Endothelial cell (in vitro differentiated cells): ENCODE results near the gene PHLDB2. TPM values are rescaled to one million over a fixed set of nuclear protein-coding genes. Genes with fewer than 3 reads are reported as not detected.

Experiments used
- DNase-seq: peaks from one replicate; pipeline ENCODE4 v3.0.0; 2021; ENCODE audit warnings: low spot score
- H3K27ac Mint-ChIP-seq: one replicate; pipeline ENCODE4 v1.8.0; 2021; ENCODE audit warnings: mixed read lengths, inconsistent platforms; ENCODE audit not compliant: unreplicated experiment
- H3K27me3 Mint-ChIP-seq: one replicate; pipeline ENCODE4 v1.8.0; 2021; ENCODE audit warnings: mild to moderate bottlenecking, moderate library complexity, mixed read lengths, inconsistent platforms; ENCODE audit not compliant: unreplicated experiment
- H3K36me3 Mint-ChIP-seq: one replicate; pipeline ENCODE4 v1.8.0; 2021; ENCODE audit warnings: mild to moderate bottlenecking, low read depth, mixed read lengths, inconsistent platforms; ENCODE audit not compliant: unreplicated experiment
- H3K4me1 Mint-ChIP-seq: one replicate; pipeline ENCODE4 v1.8.0; 2021; ENCODE audit warnings: mild to moderate bottlenecking, mixed read lengths, inconsistent platforms; ENCODE audit not compliant: unreplicated experiment
- H3K4me3 Mint-ChIP-seq: one replicate; pipeline ENCODE4 v1.8.0; 2021; ENCODE audit warnings: mild to moderate bottlenecking, mixed read lengths, inconsistent platforms; ENCODE audit not compliant: unreplicated experiment
- H3K9me3 Mint-ChIP-seq: one replicate; pipeline ENCODE4 v1.8.0; 2021; ENCODE audit warnings: mixed read lengths, inconsistent platforms; ENCODE audit not compliant: unreplicated experiment
- total RNA-seq: library from RNA; stranded (reverse); fragmentation: NEBNext Ultra II Directional; extraction: Animal tissue kit (Norgen Biotek cat#: 25700); gene quantifications from one replicate; pipeline ENCODE4 v1.2.1, GENCODE V29; 2021; ENCODE audit not compliant: unreplicated experiment
- TF ChIP-seq, protein P1 (sequence below): fragments of 200-600 bp; sonication (generic); IDR thresholded peaks from one replicate; pipeline ENCODE4 v1.5.0; 2021; ENCODE audit warnings: antibody characterized with exemption; ENCODE audit not compliant: unreplicated experiment

Gene PHLDB2
- total RNA-seq, 1 donor from 2014 or later, result 47.8 TPM

DNA sequence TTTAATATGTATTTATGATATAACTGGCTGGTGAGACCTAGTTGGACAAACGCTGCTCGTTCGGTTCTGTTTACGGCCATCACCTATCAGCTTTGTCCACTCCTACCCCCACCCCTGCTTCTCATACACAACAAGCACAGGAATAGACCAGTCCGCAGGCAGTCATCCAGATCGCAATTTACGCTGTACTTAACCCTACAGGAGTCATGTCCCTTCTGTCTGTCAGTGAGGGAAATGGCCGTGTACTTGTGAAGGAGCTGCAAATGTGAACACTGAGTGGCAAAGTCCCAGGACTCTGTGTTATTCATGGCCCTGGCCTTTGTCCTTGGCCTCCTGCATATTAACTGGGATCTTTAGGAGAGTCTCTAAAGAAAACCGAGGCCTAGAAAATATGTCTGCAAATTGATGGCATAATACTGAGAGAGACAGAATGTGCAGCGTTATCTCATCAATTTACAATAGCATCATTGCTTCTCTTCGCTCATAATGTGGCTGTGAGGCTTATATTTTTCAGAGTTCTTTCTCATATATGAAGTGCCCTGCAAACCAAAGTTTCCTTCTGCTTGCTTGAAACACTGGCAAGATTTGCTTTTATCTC lies 112.6 kb downstream of the PHLDB2 start:
- peaks cover 11% of the 10 kb centered on the region for H3K4me1 Mint-ChIP-seq
- H3K27ac Mint-ChIP-seq, result no peak overlapping the region
- TF ChIP-seq, protein P1, sequence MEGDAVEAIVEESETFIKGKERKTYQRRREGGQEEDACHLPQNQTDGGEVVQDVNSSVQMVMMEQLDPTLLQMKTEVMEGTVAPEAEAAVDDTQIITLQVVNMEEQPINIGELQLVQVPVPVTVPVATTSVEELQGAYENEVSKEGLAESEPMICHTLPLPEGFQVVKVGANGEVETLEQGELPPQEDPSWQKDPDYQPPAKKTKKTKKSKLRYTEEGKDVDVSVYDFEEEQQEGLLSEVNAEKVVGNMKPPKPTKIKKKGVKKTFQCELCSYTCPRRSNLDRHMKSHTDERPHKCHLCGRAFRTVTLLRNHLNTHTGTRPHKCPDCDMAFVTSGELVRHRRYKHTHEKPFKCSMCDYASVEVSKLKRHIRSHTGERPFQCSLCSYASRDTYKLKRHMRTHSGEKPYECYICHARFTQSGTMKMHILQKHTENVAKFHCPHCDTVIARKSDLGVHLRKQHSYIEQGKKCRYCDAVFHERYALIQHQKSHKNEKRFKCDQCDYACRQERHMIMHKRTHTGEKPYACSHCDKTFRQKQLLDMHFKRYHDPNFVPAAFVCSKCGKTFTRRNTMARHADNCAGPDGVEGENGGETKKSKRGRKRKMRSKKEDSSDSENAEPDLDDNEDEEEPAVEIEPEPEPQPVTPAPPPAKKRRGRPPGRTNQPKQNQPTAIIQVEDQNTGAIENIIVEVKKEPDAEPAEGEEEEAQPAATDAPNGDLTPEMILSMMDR, result no peak
- H3K9me3 Mint-ChIP-seq, result no peaks in the 10 kb centered on the region
- no peak for DNase-seq
- no peak overlapping the region for H3K4me3 Mint-ChIP-seq
- H3K36me3 Mint-ChIP-seq, result peaks cover 8% of the 10 kb centered on the region
- H3K27me3 Mint-ChIP-seq, result no peaks in the 10 kb centered on the region

DNA sequence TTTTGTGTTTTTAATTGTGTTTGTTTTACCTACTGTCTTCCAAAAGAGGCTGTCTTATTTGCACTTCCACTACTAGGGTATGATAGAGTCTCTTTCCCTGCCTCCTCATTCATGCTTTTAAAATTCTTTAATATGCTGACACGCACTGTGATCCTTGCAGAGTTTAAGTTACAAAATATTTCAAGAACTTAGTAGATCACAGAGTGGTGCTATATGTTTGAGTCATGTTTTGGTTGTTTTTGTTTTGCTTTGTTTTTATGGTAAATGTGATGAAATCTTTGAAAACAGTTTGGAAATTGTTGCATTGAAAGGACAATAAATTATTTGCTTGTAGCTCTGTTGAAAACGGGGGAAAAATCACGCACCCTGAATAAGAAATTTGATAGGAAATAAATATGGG lies 113.8 kb downstream of the PHLDB2 start:
- H3K4me3 Mint-ChIP-seq, result no peak overlapping the region
- peaks cover 8% of the 10 kb centered on the region for H3K36me3 Mint-ChIP-seq
- H3K9me3 Mint-ChIP-seq, result no peaks in the 10 kb centered on the region
- TF ChIP-seq, protein P1, result no peak
- H3K27ac Mint-ChIP-seq, result no peak overlapping the region
- no peaks in the 10 kb centered on the region for H3K4me1 Mint-ChIP-seq
- DNase-seq, result no peak
- H3K27me3 Mint-ChIP-seq, result no peaks in the 10 kb centered on the region

DNA sequence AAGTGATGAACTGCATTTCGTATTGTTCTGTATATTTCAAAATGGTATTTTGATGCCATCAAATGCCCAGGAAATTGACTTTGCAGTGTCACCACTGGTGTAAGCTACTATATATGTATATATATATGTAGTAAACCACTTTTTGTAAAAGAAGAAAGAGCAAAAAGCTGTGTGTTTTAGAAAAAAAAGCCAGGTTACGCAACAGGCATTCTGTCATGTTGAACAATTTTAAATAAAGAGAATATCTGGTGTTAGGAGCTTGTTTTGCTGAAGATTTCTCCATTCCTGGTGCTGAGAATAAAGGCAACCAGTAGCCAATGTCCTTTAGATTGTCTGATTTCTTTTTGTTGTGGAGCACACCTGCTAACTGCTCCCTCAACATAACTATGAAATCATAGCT lies 116.1 kb downstream of the PHLDB2 start:
- no peaks in the 10 kb centered on the region for H3K36me3 Mint-ChIP-seq
- no peak for DNase-seq
- H3K27ac Mint-ChIP-seq, result no peak overlapping the region
- H3K27me3 Mint-ChIP-seq, result peaks cover 3% of the 10 kb centered on the region
- TF ChIP-seq, protein P1, result no peak
- H3K9me3 Mint-ChIP-seq, result no peaks in the 10 kb centered on the region
- H3K4me1 Mint-ChIP-seq, result peaks cover 7% of the 10 kb centered on the region
- no peak overlapping the region for H3K4me3 Mint-ChIP-seq

DNA sequence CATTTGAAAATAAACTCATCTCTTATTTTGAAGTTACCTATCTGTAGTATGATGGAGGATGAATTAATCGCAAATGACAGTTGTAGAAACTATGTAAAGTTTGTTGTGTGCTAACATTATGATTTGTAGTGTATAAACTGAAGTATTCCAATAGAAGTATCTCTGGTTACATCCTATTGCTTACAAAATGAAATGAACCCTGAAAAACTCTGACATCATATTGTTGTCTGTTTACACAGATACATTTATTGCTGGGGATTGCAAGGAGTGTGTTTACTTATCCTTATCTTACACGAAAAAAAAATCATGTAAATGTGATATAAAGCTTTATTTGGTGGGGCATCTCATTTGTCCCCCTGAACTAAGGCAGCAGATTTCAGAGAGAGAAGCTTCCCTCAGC lies 117.2 kb downstream of the PHLDB2 start:
- peaks cover 3% of the 10 kb centered on the region for H3K27me3 Mint-ChIP-seq
- no peaks in the 10 kb centered on the region for H3K36me3 Mint-ChIP-seq
- TF ChIP-seq, protein P1, result no peak
- H3K27ac Mint-ChIP-seq, result no peak overlapping the region
- peaks cover 7% of the 10 kb centered on the region for H3K4me1 Mint-ChIP-seq
- DNase-seq, result no peak
- H3K4me3 Mint-ChIP-seq, result no peak overlapping the region
- no peaks in the 10 kb centered on the region for H3K9me3 Mint-ChIP-seq

DNA sequence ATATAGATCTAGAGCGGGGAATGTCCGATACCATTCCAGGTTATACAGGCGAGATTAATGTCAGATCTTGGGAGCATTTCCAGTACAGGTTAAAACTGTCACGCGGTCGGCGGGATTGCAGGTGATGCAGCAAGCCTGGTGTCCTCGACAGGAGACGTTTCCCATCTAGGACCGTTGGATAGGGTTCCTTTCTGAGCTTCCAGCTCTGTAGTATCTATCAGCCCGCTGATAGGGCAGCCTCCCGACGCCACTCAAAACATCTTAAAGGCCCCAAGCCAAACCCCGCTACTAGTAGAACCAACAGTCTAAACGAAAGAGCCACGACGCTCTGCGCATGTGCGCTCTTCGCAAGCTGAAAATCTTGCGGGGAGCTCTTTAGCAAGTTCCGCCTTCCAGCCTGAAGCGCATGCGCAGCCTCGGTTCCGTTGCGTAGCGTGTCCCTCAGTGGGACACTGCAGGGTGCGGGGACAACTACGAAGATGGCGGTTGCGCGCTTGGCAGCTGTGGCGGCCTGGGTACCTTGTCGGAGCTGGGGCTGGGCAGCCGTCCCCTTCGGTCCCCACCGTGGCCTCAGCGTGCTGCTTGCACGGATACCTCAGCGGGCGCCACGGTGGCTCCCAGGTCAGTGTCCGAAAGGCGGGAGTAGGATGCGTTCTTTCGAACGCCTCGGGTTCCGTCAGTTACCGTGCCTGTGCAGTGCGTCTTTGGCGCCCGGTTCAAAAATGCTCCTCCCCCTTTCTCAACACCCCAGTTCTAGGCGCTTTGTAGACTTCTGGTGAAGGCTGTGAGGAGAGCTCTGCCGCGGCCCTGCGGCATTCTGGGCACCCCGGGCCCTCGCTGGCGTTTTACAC lies 119.7 kb downstream of the PHLDB2 start, which contains the start of gene ABHD10:
Gene ABHD10 (plus strand): TSS at position 444 of the 851 bp plus-strand sequence. CDS start 36 bp downstream, at position 480.
- peak within 1 kb of the TSS; percentile 91 for H3K4me3 Mint-ChIP-seq
- TF ChIP-seq, protein P1, result no peak
- H3K27ac Mint-ChIP-seq, result peak within 1 kb of the TSS; percentile 3
- DNase-seq, result peak; percentile 90
- no peaks in the 10 kb centered on the region for H3K36me3 Mint-ChIP-seq
- H3K27me3 Mint-ChIP-seq, result peaks cover 3% of the 10 kb centered on the region
- H3K9me3 Mint-ChIP-seq, result no peaks in the 10 kb centered on the region
- peaks cover 7% of the 10 kb centered on the region for H3K4me1 Mint-ChIP-seq
